HepG2 (cell line): ENCODE results near the gene TSC22D1. TPM values are rescaled to one million over a fixed set of nuclear protein-coding genes. Genes with fewer than 3 reads are reported as not detected.

Experiments
- ATAC-seq: fragments of 200-7000 bp; cut with Tn5 transposase; 3 replicates; pipeline ENCODE4 v1.9.1; 2020; ENCODE audit warnings: mild to moderate bottlenecking, moderate library complexity
- BruUV-seq: library from RNA; stranded (reverse); fragments of 400-500 nt; replicated peaks from 2 replicates; lab custom pipeline; 2021; lab: Mats Ljungman, UMichigan
- CTCF ChIA-PET: fragments of 300-600 bp; formaldehyde crosslinking; extraction: SDS; loops from one replicate; lab custom pipeline; 2021; ENCODE audit warnings: low total read pairs, inconsistent platforms, low intra/inter-chr PET ratio; lab: Yijun Ruan, JAX
- POLR2A ChIA-PET: fragments of 350-600 bp; sonication (Branson Sonifier 250); formaldehyde crosslinking; loops from one replicate; lab custom pipeline; 2020; ENCODE audit warnings: antibody characterized with exemption, inconsistent platforms; lab: Yijun Ruan, JAX
- DNase-seq: peaks from one replicate; pipeline ENCODE4 v3.0.0-alpha.2; 2015; ENCODE audit warnings: low spot score
- FAIRE-seq: peaks from 3 replicates; lab custom pipeline; 2011; peaks lifted over from hg19 to GRCh38; lab: Jason Lieb, UNC
- H2AFZ ChIP-seq: one replicate; pipeline ENCODE4 v1.6.1; 2011; ENCODE audit warnings: low read length, inconsistent platforms
- H3K27ac ChIP-seq: fragments of 300-600 bp; 3 replicates; pipeline ENCODE4 v1.8.0; 2011; ENCODE audit warnings: mixed run types, mild to moderate bottlenecking, mixed read lengths, low read length, inconsistent platforms; ENCODE audit not compliant: insufficient read depth; ENCODE audit errors: extremely low read length
- H3K27me3 ChIP-seq, 2 experiments: fragments of 200-600 bp in 1 of 2; 2 replicates in 1 of 2; 3 replicates in 1 of 2; pipeline versions ENCODE4 v1.6.0 to v1.8.0; 2011; ENCODE audit warnings: low read length in 2 of 2, mild to moderate bottlenecking in 2 of 2, moderate library complexity in 2 of 2, inconsistent platforms in 1 of 2; ENCODE audit not compliant: insufficient read depth in 2 of 2, control insufficient read depth in 1 of 2
- H3K36me3 ChIP-seq, 2 experiments: fragments of 200-600 bp in 1 of 2; replicated peaks in 1 of 2; 2 replicates in 1 of 2; 3 replicates in 1 of 2; pipeline versions ENCODE4 v1.5.1 to v1.8.0; 2011; ENCODE audit warnings: low read length in 2 of 2, inconsistent platforms in 1 of 2; ENCODE audit not compliant: insufficient read depth in 2 of 2, control insufficient read depth in 1 of 2
- H3K4me1 ChIP-seq: 2 replicates; pipeline ENCODE4 v1.5.1; 2012; ENCODE audit warnings: low read length, inconsistent platforms; ENCODE audit not compliant: insufficient read depth
- H3K4me2 ChIP-seq: 2 replicates; pipeline ENCODE4 v1.6.0; 2011; ENCODE audit warnings: low read depth, low read length, inconsistent platforms
- H3K4me3 ChIP-seq, 3 experiments: fragments of 200-600 bp in 1 of 3; sonication (generic), shearing (Covaris generic) in 1 of 3; replicated peaks in 1 of 3; 2 replicates each; pipeline ENCODE4 v1.5.1; 2011 to 2016; ENCODE audit warnings: low read length in 3 of 3, inconsistent platforms in 2 of 3, low read depth in 2 of 3, mild to moderate bottlenecking in 2 of 3, control low read depth in 1 of 3, mixed read lengths in 1 of 3; ENCODE audit not compliant: insufficient read depth in 1 of 3
- H3K79me2 ChIP-seq: one replicate; pipeline ENCODE4 v1.6.1; 2011; ENCODE audit warnings: low read length, inconsistent platforms; ENCODE audit not compliant: insufficient read depth
- H3K9ac ChIP-seq: 2 replicates; pipeline ENCODE4 v1.6.0; 2011; ENCODE audit warnings: mild to moderate bottlenecking, low read depth, low read length, inconsistent platforms; ENCODE audit not compliant: insufficient read depth
- H3K9me3 ChIP-seq: 2 replicates; pipeline ENCODE4 v1.5.1; 2012; ENCODE audit warnings: mild to moderate bottlenecking, low read length
- H4K20me1 ChIP-seq: 2 replicates; pipeline ENCODE4 v1.6.0; 2011; ENCODE audit warnings: inconsistent platforms, mild to moderate bottlenecking, low read length, moderate library complexity; ENCODE audit not compliant: insufficient read depth
- CBX1 ChIP-seq: IDR thresholded peaks from one replicate; pipeline ENCODE4 v1.6.1; 2016; ENCODE audit warnings: antibody characterized with exemption, low read depth
- SP2 ChIP-seq: sonication (generic); formaldehyde crosslinking; IDR thresholded peaks from 2 replicates; pipeline ENCODE4 v1.5.1; 2020; ENCODE audit warnings: mild to moderate bottlenecking, missing genetic modification reagents
- XBP1 ChIP-seq: sonication (generic); formaldehyde crosslinking; IDR thresholded peaks from 2 replicates; pipeline ENCODE4 v1.5.0; 2020; ENCODE audit warnings: missing genetic modification reagents
- ZNF160 ChIP-seq: sonication (generic); formaldehyde crosslinking; IDR thresholded peaks from 2 replicates; pipeline ENCODE4 v1.8.0; 2022; ENCODE audit warnings: mild to moderate bottlenecking, inconsistent platforms, missing genetic modification reagents
- ZNF234 ChIP-seq: sonication (generic); formaldehyde crosslinking; conservative IDR thresholded peaks from 2 replicates; pipeline ENCODE4 v1.5.1; 2020; ENCODE audit warnings: mild to moderate bottlenecking, missing genetic modification reagents
- ZSCAN20 ChIP-seq: sonication (generic); formaldehyde crosslinking; IDR thresholded peaks from 2 replicates; pipeline ENCODE4 v1.4.0; 2020; ENCODE audit warnings: missing genetic modification reagents, mild to moderate bottlenecking, borderline replicate concordance
- ZSCAN31 ChIP-seq: sonication (generic); formaldehyde crosslinking; IDR thresholded peaks from 2 replicates; pipeline ENCODE4 v1.5.0; 2020; ENCODE audit warnings: low read depth, mild to moderate bottlenecking, missing genetic modification reagents
- WGBS: methylation state at CpG from one replicate; pipeline ENCODE4 v1.1.6; 2017; ENCODE audit warnings: low lambda C conversion rate; 5-methylcytosine and 5-hydroxymethylcytosine counted together
- in situ Hi-C: cut with HindIII; loops from 2 replicates; pipeline ENCODE4 v1.10.0; 2017; ENCODE audit warnings: low pct_unique_long_range_greater_than_20kb; ENCODE audit not compliant: extremely low pct_ligation_motif_present
- intact Hi-C: fragments of 100-400 bp; cut with micrococcal nuclease; formaldehyde crosslinking; loops from one replicate; pipeline ENCODE4 v1.10.0; 2022; ENCODE audit not compliant: unreplicated experiment
- polyA plus RNA-seq, 8 experiments: library from polyadenylated mRNA; depleted of rRNA in 3 of 8; stranded (reverse) in 7 of 8; unstranded in 1 of 8; fragments of >200 nt; fragmentation: Illumina TruSeq in 4 of 8; extraction: Trizol in 4 of 8; gene quantifications; 2 replicates each; pipeline versions ENCODE4 v1.2.1 to v1.2.3, GENCODE V29; 2011 to 2016; ENCODE audit warnings: low read depth in 4 of 8, missing spikeins in 1 of 8, mixed read lengths in 1 of 8; ENCODE audit not compliant: insufficient read depth in 1 of 8
- total RNA-seq, 5 experiments: library from RNA; depleted of rRNA; stranded (reverse); fragments of >200 nt; fragmentation: Illumina TruSeq; extraction: Trizol; gene quantifications; 2 replicates each; pipeline ENCODE4 v1.2.3, GENCODE V29; 2016; ENCODE audit warnings: low read depth in 1 of 5
- TF ChIP-seq, protein P1 (sequence below): sonication (generic); formaldehyde crosslinking; IDR thresholded peaks from 2 replicates; pipeline ENCODE4 v1.5.1; 2020; ENCODE audit warnings: missing genetic modification reagents, mild to moderate bottlenecking, borderline replicate concordance
- TF ChIP-seq, protein P2 (sequence below): sonication (generic); formaldehyde crosslinking; conservative IDR thresholded peaks from 2 replicates; pipeline ENCODE4 v1.4.0; 2020; ENCODE audit warnings: missing genetic modification reagents
- TF ChIP-seq, protein P3 (sequence below): sonication (generic); formaldehyde crosslinking; conservative IDR thresholded peaks from 2 replicates; pipeline ENCODE4 v1.5.0; 2020; ENCODE audit warnings: missing genetic modification reagents

TSC22D1 gene
- total and polyA plus RNA-seq, 2 of the 13 experiments (the other 11 are each of a cell fraction or from before 2014, with no cell fraction given), result 18.4 to 35.7 TPM

DNA sequence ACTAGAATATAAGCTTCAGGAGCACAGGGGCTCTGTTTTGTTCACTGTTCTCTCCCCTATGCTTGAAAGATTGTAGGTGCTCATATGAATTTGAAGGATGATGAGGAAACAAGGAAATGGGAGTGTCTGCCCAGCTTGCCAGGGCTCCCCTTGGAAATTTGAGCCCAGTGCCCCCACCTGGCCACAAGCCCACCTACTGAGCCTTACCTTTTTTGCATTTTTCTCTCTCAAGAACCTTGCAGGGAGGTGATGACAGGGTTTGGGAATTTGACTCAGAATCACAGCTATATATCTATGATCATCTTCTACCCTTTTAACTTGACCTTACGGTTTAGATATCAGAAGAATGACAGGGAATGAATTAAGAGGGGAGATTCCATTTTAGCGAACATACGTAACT is 168.8 kb downstream of the TSC22D1 start:
- in situ Hi-C loops, result no loop called here
- no peak for FAIRE-seq
- ATAC-seq, result no peak
- WGBS, result 75% methylated on average over 3 of the region's 3 CpGs
- Histone ChIP-seq H3K79me2 (no peaks in the 10 kb centered on the region), H3K4me3 (no peak overlapping the region), H4K20me1 (no peaks in the 10 kb centered on the region), H3K9ac (no peak overlapping the region), H3K27ac (no peak overlapping the region), H3K36me3 (no peaks in the 10 kb centered on the region), H3K4me1 (peaks cover 56% of the 10 kb centered on the region), H2AFZ (no peak overlapping the region), H3K27me3 (no peaks in the 10 kb centered on the region; a peak in 2 of 5 replicates), H3K9me3 (no peaks in the 10 kb centered on the region), H3K4me2 (no peak overlapping the region)
- ChIA-PET CTCF (no interaction called here), POLR2A (interaction anchor here (5.2 kb wide), 1 partner anchor 29 kb away, joined by 96 read pairs; no protein-coding TSS in a partner anchor)
- BruUV-seq, result no TSS peak
- DNase-seq, result no peak
- intact Hi-C loops, result no loop called here
- TF ChIP-seq ZNF160 (CRISPR knock-in tag) (no peak), CBX1 (no peak), ZNF234 (no peak), XBP1 (no peak), ZSCAN20 (no peak), SP2 (CRISPR knock-in tag) (no peak), ZSCAN31 (CRISPR knock-in tag) (no peak)
- TF ChIP-seq, protein P1, sequence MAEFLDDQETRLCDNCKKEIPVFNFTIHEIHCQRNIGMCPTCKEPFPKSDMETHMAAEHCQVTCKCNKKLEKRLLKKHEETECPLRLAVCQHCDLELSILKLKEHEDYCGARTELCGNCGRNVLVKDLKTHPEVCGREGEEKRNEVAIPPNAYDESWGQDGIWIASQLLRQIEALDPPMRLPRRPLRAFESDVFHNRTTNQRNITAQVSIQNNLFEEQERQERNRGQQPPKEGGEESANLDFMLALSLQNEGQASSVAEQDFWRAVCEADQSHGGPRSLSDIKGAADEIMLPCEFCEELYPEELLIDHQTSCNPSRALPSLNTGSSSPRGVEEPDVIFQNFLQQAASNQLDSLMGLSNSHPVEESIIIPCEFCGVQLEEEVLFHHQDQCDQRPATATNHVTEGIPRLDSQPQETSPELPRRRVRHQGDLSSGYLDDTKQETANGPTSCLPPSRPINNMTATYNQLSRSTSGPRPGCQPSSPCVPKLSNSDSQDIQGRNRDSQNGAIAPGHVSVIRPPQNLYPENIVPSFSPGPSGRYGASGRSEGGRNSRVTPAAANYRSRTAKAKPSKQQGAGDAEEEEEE, result no peak
- TF ChIP-seq, protein P2, sequence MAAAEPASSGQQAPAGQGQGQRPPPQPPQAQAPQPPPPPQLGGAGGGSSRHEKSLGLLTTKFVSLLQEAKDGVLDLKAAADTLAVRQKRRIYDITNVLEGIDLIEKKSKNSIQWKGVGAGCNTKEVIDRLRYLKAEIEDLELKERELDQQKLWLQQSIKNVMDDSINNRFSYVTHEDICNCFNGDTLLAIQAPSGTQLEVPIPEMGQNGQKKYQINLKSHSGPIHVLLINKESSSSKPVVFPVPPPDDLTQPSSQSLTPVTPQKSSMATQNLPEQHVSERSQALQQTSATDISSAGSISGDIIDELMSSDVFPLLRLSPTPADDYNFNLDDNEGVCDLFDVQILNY (CRISPR knock-in tag), result no peak
- TF ChIP-seq, protein P3, sequence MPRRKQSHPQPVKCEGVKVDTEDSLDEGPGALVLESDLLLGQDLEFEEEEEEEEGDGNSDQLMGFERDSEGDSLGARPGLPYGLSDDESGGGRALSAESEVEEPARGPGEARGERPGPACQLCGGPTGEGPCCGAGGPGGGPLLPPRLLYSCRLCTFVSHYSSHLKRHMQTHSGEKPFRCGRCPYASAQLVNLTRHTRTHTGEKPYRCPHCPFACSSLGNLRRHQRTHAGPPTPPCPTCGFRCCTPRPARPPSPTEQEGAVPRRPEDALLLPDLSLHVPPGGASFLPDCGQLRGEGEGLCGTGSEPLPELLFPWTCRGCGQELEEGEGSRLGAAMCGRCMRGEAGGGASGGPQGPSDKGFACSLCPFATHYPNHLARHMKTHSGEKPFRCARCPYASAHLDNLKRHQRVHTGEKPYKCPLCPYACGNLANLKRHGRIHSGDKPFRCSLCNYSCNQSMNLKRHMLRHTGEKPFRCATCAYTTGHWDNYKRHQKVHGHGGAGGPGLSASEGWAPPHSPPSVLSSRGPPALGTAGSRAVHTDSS (CRISPR knock-in tag), result no peak
